ENCODE data around the gene HARBI1.
A peak's percentile ranks its signal among the peaks of the same experiment; 100 is the strongest.

Gene HARBI1

DNA sequence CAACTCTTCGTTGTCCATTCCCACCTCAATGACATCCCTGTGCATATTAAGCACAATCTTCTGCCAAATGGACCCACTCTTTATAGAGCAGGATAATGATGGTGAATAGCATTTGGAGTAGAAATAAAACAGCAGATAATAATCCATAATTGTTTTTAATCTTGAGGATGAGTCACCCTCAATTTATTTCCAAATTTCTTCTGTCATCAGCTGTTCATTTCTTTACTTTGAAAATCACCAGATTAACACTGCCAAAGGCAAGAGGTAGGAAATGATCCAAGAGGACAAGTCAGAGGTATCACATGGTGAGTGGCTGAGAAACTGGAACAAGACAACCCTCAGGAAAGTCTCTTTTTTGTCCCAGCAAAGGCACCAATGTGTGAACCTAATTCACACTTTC is 15.9 kb downstream of the HARBI1 start:
- Histone ChIP-seq H3K9me3 (ENCODE audit: insufficient read depth, low read depth, low read length) (no peaks in the 10 kb centered on the region), H3K79me2 (ENCODE audit: control insufficient read depth, insufficient read depth, low read length, poor library complexity) (no peaks in the 10 kb centered on the region), H3K36me3 (ENCODE audit: control insufficient read depth in 1 of 2, insufficient read depth in 2 of 2, low read length in 2 of 2) (no peaks in the 10 kb centered on the region), H3K4me2 (ENCODE audit: low read length) (no peak overlapping the region), H2AFZ (ENCODE audit: insufficient read depth, low read length, poor library complexity) (no peak overlapping the region), H2BK120ac (ENCODE audit: insufficient read depth, low read length, poor library complexity) (no peak overlapping the region), H3K14ac (ENCODE audit: low read length) (no peak overlapping the region), H3K4ac (ENCODE audit: low read depth, low read length) (no peak overlapping the region), H3K23ac (ENCODE audit: low read length) (no peak overlapping the region), H4K8ac (ENCODE audit: low read depth, low read length) (no peak overlapping the region), H2AK5ac (ENCODE audit: low read length) (no peak overlapping the region), H3K79me1 (ENCODE audit: low read length) (no peaks in the 10 kb centered on the region), H3K27me3 (ENCODE audit: insufficient read depth, low read length) (no peaks in the 10 kb centered on the region), H3K4me1 (ENCODE audit: control insufficient read depth in 1 of 2, insufficient read depth in 2 of 2, low read length in 2 of 2) (no peaks in the 10 kb centered on the region), H3K18ac (ENCODE audit: low read length) (no peak overlapping the region), H2BK5ac (ENCODE audit: low read depth, low read length, poor library complexity) (no peak overlapping the region), H3K9ac (ENCODE audit: low read length) (no peak overlapping the region), H4K91ac (ENCODE audit: low read depth, low read length) (no peak overlapping the region), H4K12ac (ENCODE audit: low read depth, low read length) (no peak overlapping the region), H2BK12ac (ENCODE audit: low read length) (no peak overlapping the region), H3K27ac (ENCODE audit: low read depth, low read length) (no peak overlapping the region), H3K4me3 (ENCODE audit: low read depth, low read length) (no peak overlapping the region)
- DNase-seq, result no peak
- no CpG with 5 or more reads among the region's 1 CpG for WGBS (ENCODE audit: extremely low coverage, insufficient coverage, insufficient read length)

- no peaks in the 10 kb centered on the region for H3K9me3 ChIP-seq (ENCODE audit: insufficient read depth, low read depth, low read length)
- H2BK5ac ChIP-seq (ENCODE audit: low read depth, low read length, poor library complexity), result no peak overlapping the region
- no peaks in the 10 kb centered on the region for H3K4me1 ChIP-seq (ENCODE audit: control insufficient read depth in 1 of 2, insufficient read depth in 2 of 2, low read length in 2 of 2)
- no peak overlapping the region for H3K4ac ChIP-seq (ENCODE audit: low read depth, low read length)
- no peak overlapping the region for H4K12ac ChIP-seq (ENCODE audit: low read depth, low read length)
- H3K36me3 ChIP-seq (ENCODE audit: control insufficient read depth in 1 of 2, insufficient read depth in 2 of 2, low read length in 2 of 2), result no peaks in the 10 kb centered on the region
- no peak overlapping the region for H2BK120ac ChIP-seq (ENCODE audit: insufficient read depth, low read length, poor library complexity)
- no peaks in the 10 kb centered on the region for H3K79me1 ChIP-seq (ENCODE audit: low read length)
- no peaks in the 10 kb centered on the region for H3K27me3 ChIP-seq (ENCODE audit: insufficient read depth, low read length)
- H4K91ac ChIP-seq (ENCODE audit: low read depth, low read length), result no peak overlapping the region
- no peak overlapping the region for H2AK5ac ChIP-seq (ENCODE audit: low read length)
- no peak overlapping the region for H3K4me2 ChIP-seq (ENCODE audit: low read length)
- H2BK12ac ChIP-seq (ENCODE audit: low read length), result no peak overlapping the region
- no peak overlapping the region for H4K8ac ChIP-seq (ENCODE audit: low read depth, low read length)
- DNase-seq, result no peak
- no peaks in the 10 kb centered on the region for H3K79me2 ChIP-seq (ENCODE audit: control insufficient read depth, insufficient read depth, low read length, poor library complexity)
- no peak overlapping the region for H3K14ac ChIP-seq (ENCODE audit: low read length)
- no peak overlapping the region for H3K23ac ChIP-seq (ENCODE audit: low read length)
- H3K9ac ChIP-seq (ENCODE audit: low read length), result no peak overlapping the region
- H3K18ac ChIP-seq (ENCODE audit: low read length), result no peak overlapping the region
- H3K4me3 ChIP-seq (ENCODE audit: low read depth, low read length), result no peak overlapping the region
- no peak overlapping the region for H2AFZ ChIP-seq (ENCODE audit: insufficient read depth, low read length, poor library complexity)
- WGBS (ENCODE audit: extremely low coverage, insufficient coverage, insufficient read length), result no CpG with 5 or more reads among the region's 3 CpGs
- no peak overlapping the region for H3K27ac ChIP-seq (ENCODE audit: low read depth, low read length)
Observed at GRCh38 chr11:46600194-46600960, 16.6 kb downstream of the HARBI1 start.

DNA sequence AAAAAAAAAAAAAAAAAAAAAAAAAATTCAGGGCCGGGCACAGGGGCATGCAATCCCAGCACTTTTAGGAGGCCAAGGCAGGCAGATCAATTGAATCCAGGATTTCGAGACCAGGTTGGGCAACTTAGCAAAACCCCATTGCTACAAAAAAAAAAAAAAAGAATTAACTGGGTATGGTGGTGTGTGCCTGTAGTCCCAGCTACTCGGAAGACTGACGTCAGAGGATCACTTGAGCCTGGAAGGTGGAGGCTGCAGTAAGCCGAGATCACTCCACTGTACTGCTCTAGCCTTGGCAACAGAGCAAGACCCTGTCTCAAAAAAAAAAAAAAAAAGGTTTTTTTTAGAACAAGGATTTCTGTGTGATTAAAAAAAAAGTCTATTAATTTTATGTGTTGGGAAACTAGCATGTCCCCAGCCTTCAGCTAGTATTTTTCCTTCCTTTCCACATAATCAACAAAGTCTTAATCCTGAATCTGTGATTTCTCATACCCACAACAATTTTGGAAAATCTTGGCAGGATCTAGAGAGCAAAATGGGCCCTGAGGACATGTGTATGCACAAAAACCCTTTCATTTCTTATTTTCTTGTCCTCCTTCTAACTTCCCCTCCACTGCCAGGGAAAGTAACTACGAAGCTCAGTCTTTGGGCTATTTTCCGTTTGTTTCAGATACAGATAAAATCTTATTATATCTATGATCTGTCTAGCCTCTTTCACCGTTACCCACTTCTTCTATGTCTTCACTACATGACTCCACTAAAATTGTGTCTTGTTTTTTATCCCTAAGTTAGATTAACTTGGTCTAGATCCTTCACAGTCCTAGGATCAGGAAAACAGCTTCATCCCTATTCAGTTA is 17.5 kb downstream of the HARBI1 start:
- no CpG with 5 or more reads among the region's 8 CpGs for WGBS (ENCODE audit: extremely low coverage, insufficient coverage, insufficient read length)

GRCh38 chr11:46597609-46598219 is 19.3 kb downstream of the HARBI1 start:
- no peaks in the 10 kb centered on the region for H3K9me3 ChIP-seq (ENCODE audit: insufficient read depth, low read depth, low read length)
- H2BK120ac ChIP-seq (ENCODE audit: insufficient read depth, low read length, poor library complexity), result no peak overlapping the region
- WGBS (ENCODE audit: extremely low coverage, insufficient coverage, insufficient read length), result no CpG with 5 or more reads among the region's 6 CpGs
- peaks cover 7% of the 10 kb centered on the region for H3K79me2 ChIP-seq (ENCODE audit: control insufficient read depth, insufficient read depth, low read length, poor library complexity)
- no peaks in the 10 kb centered on the region for H3K36me3 ChIP-seq (ENCODE audit: control insufficient read depth in 1 of 2, insufficient read depth in 2 of 2, low read length in 2 of 2)
- no peak overlapping the region for H3K18ac ChIP-seq (ENCODE audit: low read length)
- H3K4ac ChIP-seq (ENCODE audit: low read depth, low read length), result no peak overlapping the region
- no peak overlapping the region for H4K12ac ChIP-seq (ENCODE audit: low read depth, low read length)
- no peak overlapping the region for H3K4me3 ChIP-seq (ENCODE audit: low read depth, low read length)
- no peak overlapping the region for H2AFZ ChIP-seq (ENCODE audit: insufficient read depth, low read length, poor library complexity)
- no peak overlapping the region for H4K8ac ChIP-seq (ENCODE audit: low read depth, low read length)
- no peak overlapping the region for H2AK5ac ChIP-seq (ENCODE audit: low read length)
- H3K27ac ChIP-seq (ENCODE audit: low read depth, low read length), result no peak overlapping the region
- no peaks in the 10 kb centered on the region for H3K4me1 ChIP-seq (ENCODE audit: control insufficient read depth in 1 of 2, insufficient read depth in 2 of 2, low read length in 2 of 2)
- DNase-seq, result peak in 1 of 2 donors; percentile 30
- H2BK12ac ChIP-seq (ENCODE audit: low read length), result no peak overlapping the region
- no peaks in the 10 kb centered on the region for H3K27me3 ChIP-seq (ENCODE audit: insufficient read depth, low read length)
- H2BK5ac ChIP-seq (ENCODE audit: low read depth, low read length, poor library complexity), result no peak overlapping the region
- H3K4me2 ChIP-seq (ENCODE audit: low read length), result no peak overlapping the region
- H3K23ac ChIP-seq (ENCODE audit: low read length), result no peak overlapping the region
- H3K14ac ChIP-seq (ENCODE audit: low read length), result no peak overlapping the region
- peaks cover 4% of the 10 kb centered on the region for H3K79me1 ChIP-seq (ENCODE audit: low read length)
- H3K9ac ChIP-seq (ENCODE audit: low read length), result no peak overlapping the region
- no peak overlapping the region for H4K91ac ChIP-seq (ENCODE audit: low read depth, low read length)

More for the DNA sequence above, 17.5 kb downstream of the HARBI1 start:
- Histone ChIP-seq H3K9ac (ENCODE audit: low read length) (no peak overlapping the region), H3K9me3 (ENCODE audit: insufficient read depth, low read depth, low read length) (no peaks in the 10 kb centered on the region), H2AK5ac (ENCODE audit: low read length) (no peak overlapping the region), H3K14ac (ENCODE audit: low read length) (no peak overlapping the region), H4K91ac (ENCODE audit: low read depth, low read length) (no peak overlapping the region), H4K8ac (ENCODE audit: low read depth, low read length) (no peak overlapping the region), H3K4me2 (ENCODE audit: low read length) (no peak overlapping the region), H3K27me3 (ENCODE audit: insufficient read depth, low read length) (no peaks in the 10 kb centered on the region), H3K4me3 (ENCODE audit: low read depth, low read length) (no peak overlapping the region), H3K79me1 (ENCODE audit: low read length) (no peaks in the 10 kb centered on the region), H2AFZ (ENCODE audit: insufficient read depth, low read length, poor library complexity) (no peak overlapping the region), H2BK5ac (ENCODE audit: low read depth, low read length, poor library complexity) (no peak overlapping the region), H2BK12ac (ENCODE audit: low read length) (no peak overlapping the region), H3K36me3 (ENCODE audit: control insufficient read depth in 1 of 2, insufficient read depth in 2 of 2, low read length in 2 of 2) (no peaks in the 10 kb centered on the region), H3K4me1 (ENCODE audit: control insufficient read depth in 1 of 2, insufficient read depth in 2 of 2, low read length in 2 of 2) (no peaks in the 10 kb centered on the region), H3K79me2 (ENCODE audit: control insufficient read depth, insufficient read depth, low read length, poor library complexity) (no peaks in the 10 kb centered on the region), H3K23ac (ENCODE audit: low read length) (no peak overlapping the region), H3K27ac (ENCODE audit: low read depth, low read length) (no peak overlapping the region), H3K4ac (ENCODE audit: low read depth, low read length) (no peak overlapping the region), H2BK120ac (ENCODE audit: insufficient read depth, low read length, poor library complexity) (no peak overlapping the region), H4K12ac (ENCODE audit: low read depth, low read length) (no peak overlapping the region), H3K18ac (ENCODE audit: low read length) (no peak overlapping the region)
- no peak for DNase-seq
